K562 (cell line): Measurements from ENCODE around the gene THEM4. TPM values are rescaled to one million over a fixed set of nuclear protein-coding genes. Genes with fewer than 3 reads are reported as not detected.

Source experiments
- ATAC-seq: fragments of 200-7000 bp; cut with Tn5 transposase; 3 replicates; pipeline ENCODE4 v1.9.1; 2020; ENCODE audit warnings: moderate library complexity
- BruUV-seq: library from RNA; stranded (reverse); fragments of 400-500 nt; replicated peaks from 2 replicates; lab custom pipeline; 2021; lab: Mats Ljungman, UMichigan
- CTCF ChIA-PET: fragments of 300-600 bp; formaldehyde crosslinking; extraction: SDS; loops from one replicate; lab custom pipeline; 2021; ENCODE audit warnings: low intra/inter-chr PET ratio; lab: Yijun Ruan, JAX
- POLR2A ChIA-PET: fragments of 300-600, 350-650 bp; sonication (Branson Sonifier 250); formaldehyde crosslinking; extraction: SDS; loops from one replicate; lab custom pipeline; 2021; ENCODE audit warnings: antibody characterized with exemption, inconsistent platforms; lab: Yijun Ruan, JAX
- DNase-seq, 4 experiments: peaks; one replicate each; pipeline versions ENCODE4 v3.0.0 to v3.0.0-alpha.2; 2011 to 2018; ENCODE audit warnings: low spot score in 3 of 4, mixed read lengths in 3 of 4; ENCODE audit errors: extremely low read depth in 1 of 4
- FAIRE-seq: peaks from 2 replicates; lab custom pipeline; 2011; peaks lifted over from hg19 to GRCh38; lab: Jason Lieb, UNC
- H2AFZ ChIP-seq: 2 replicates; pipeline ENCODE4 v1.6.0; 2011; ENCODE audit warnings: low read depth, low read length, control low read depth, inconsistent platforms
- H3K27ac ChIP-seq: fragments of 200-600 bp; 3 replicates; pipeline ENCODE4 v1.8.0; 2011; ENCODE audit warnings: low read depth, mild to moderate bottlenecking, control low read depth, inconsistent platforms, low read length, moderate library complexity, mixed read lengths; ENCODE audit errors: extremely low read depth
- H3K27me3 ChIP-seq, 2 experiments: fragments of 300-600 bp in 1 of 2; 2 replicates in 1 of 2; 3 replicates in 1 of 2; pipeline versions ENCODE4 v1.6.0 to v1.8.0; 2011; ENCODE audit warnings: inconsistent platforms in 2 of 2, low read length in 2 of 2, mild to moderate bottlenecking in 1 of 2, mixed read lengths in 1 of 2, moderate library complexity in 1 of 2; ENCODE audit not compliant: control insufficient read depth in 2 of 2, insufficient read depth in 2 of 2
- H3K36me3 ChIP-seq: fragments of 300-600 bp; 3 replicates; pipeline ENCODE4 v1.8.0; 2011; ENCODE audit warnings: mild to moderate bottlenecking, low read length, inconsistent platforms; ENCODE audit not compliant: control insufficient read depth, insufficient read depth
- H3K4me1 ChIP-seq, 2 experiments: fragments of 200-600 bp in 1 of 2; replicated peaks in 1 of 2; 2 replicates in 1 of 2; 3 replicates in 1 of 2; pipeline versions ENCODE4 v1.5.1 to v1.8.0; 2011; ENCODE audit warnings: inconsistent platforms in 2 of 2, low read length in 2 of 2, mild to moderate bottlenecking in 1 of 2, mixed read lengths in 1 of 2, moderate library complexity in 1 of 2; ENCODE audit not compliant: control insufficient read depth in 2 of 2, insufficient read depth in 2 of 2
- H3K4me2 ChIP-seq: 2 replicates; pipeline ENCODE4 v1.6.1; 2011; ENCODE audit warnings: low read length, control low read depth, inconsistent platforms, mixed read lengths; ENCODE audit not compliant: insufficient read depth
- H3K4me3 ChIP-seq: fragments of 200-600 bp; sonication (generic), shearing (Covaris generic); 2 replicates; pipeline ENCODE4 v1.5.1; 2016; ENCODE audit warnings: control low read depth, inconsistent platforms
- H3K79me2 ChIP-seq: fragments of 200-600 bp; 3 replicates; pipeline ENCODE4 v1.8.0; 2011; ENCODE audit warnings: low read length, inconsistent platforms; ENCODE audit not compliant: control insufficient read depth, insufficient read depth
- H3K9ac ChIP-seq, 2 experiments: 2 replicates each; pipeline versions ENCODE4 v1.6.0 to v1.6.1; 2011; ENCODE audit warnings: low read depth in 2 of 2, low read length in 2 of 2, control low read depth in 1 of 2, inconsistent platforms in 1 of 2, mild to moderate bottlenecking in 1 of 2, mixed read lengths in 1 of 2; ENCODE audit not compliant: insufficient read depth in 1 of 2
- H3K9me1 ChIP-seq: one replicate; pipeline ENCODE4 v1.6.0; 2011; ENCODE audit warnings: inconsistent platforms, mild to moderate bottlenecking, low read length, moderate library complexity; ENCODE audit not compliant: control insufficient read depth, insufficient read depth
- H3K9me3 ChIP-seq: replicated peaks from 2 replicates; pipeline ENCODE4 v1.5.1; 2011; ENCODE audit warnings: low read depth, low read length, inconsistent platforms; ENCODE audit not compliant: control insufficient read depth, insufficient read depth
- H4K20me1 ChIP-seq: replicated peaks from 2 replicates; pipeline ENCODE4 v1.6.1; 2011; ENCODE audit warnings: low read length, inconsistent platforms, mixed read lengths; ENCODE audit not compliant: control insufficient read depth, insufficient read depth
- ELF2 ChIP-seq: fragments of 250-450 bp; sonication (Bioruptor Pico); IDR thresholded peaks from 2 replicates; pipeline ENCODE4 v1.5.0; 2021; ENCODE audit warnings: mild to moderate bottlenecking
- HNRNPLL ChIP-seq: fragments of 200-400 bp; formaldehyde crosslinking; IDR thresholded peaks from 2 replicates; pipeline ENCODE4 v1.6.1; 2017; ENCODE audit warnings: low read length, low read depth, mild to moderate bottlenecking; ENCODE audit not compliant: poor library complexity, severe bottlenecking
- NR2C2 ChIP-seq, 2 experiments: fragments of 200-800 bp in 1 of 2; sonication (Bioruptor generic) in 1 of 2; sonication (generic) in 1 of 2; formaldehyde crosslinking in 1 of 2; IDR thresholded peaks; 2 replicates each; pipeline versions ENCODE4 v1.6.1 to v1.8.0; 2016 to 2022; ENCODE audit warnings: mild to moderate bottlenecking in 1 of 2, missing compliant biosample characterization in 1 of 2, missing genetic modification characterization in 1 of 2, missing genetic modification reagents in 1 of 2
- PHF20 ChIP-seq: fragments of 450-650 bp; IDR thresholded peaks from 2 replicates; pipeline ENCODE4 v1.6.1; 2018; ENCODE audit not compliant: partially characterized antibody
- TAF7 ChIP-seq: fragments of 450-650 bp; IDR thresholded peaks from 2 replicates; pipeline ENCODE4 v1.6.1; 2016; ENCODE audit warnings: missing genetic modification characterization, missing compliant biosample characterization
- ZKSCAN1 ChIP-seq: fragments of 150-350 bp; IDR thresholded peaks from 2 replicates; pipeline ENCODE4 v1.6.1; 2016; ENCODE audit warnings: low read depth, low read length
- ZNF695 ChIP-seq: fragments of 450-650 bp; formaldehyde crosslinking; IDR thresholded peaks from 2 replicates; pipeline ENCODE4 v1.4.0; 2020; ENCODE audit warnings: mild to moderate bottlenecking, moderate library complexity
- in situ Hi-C: fragments of 300-500 bp; cut with MboI; formaldehyde crosslinking; loops from 4 replicates; pipeline ENCODE4 v1.15.0; 2018; ENCODE audit warnings: inconsistent platforms, mixed read lengths
- intact Hi-C: fragments of 100-400 bp; cut with micrococcal nuclease; formaldehyde crosslinking; loops from 2 replicates; pipeline ENCODE4 v1.14.2; 2022
- polyA plus RNA-seq, 8 experiments: library from polyadenylated mRNA; depleted of rRNA in 4 of 8; stranded (reverse) in 5 of 8; unstranded in 3 of 8; fragments of >200 nt; fragmentation: Nextera tagmentation in 2 of 8; fragmentation: Illumina TruSeq in 1 of 8; extraction: Ambion mirVana in 2 of 8; extraction: Trizol in 1 of 8; gene quantifications; 2 replicates each; pipeline versions ENCODE4 v1.2.1 to v1.2.3, GENCODE V29; 2011 to 2014; ENCODE audit warnings: inconsistent platforms in 1 of 8, missing spikeins in 1 of 8
- total RNA-seq, 7 experiments: library from RNA; depleted of rRNA in 6 of 7; stranded (reverse); fragments of >200 nt in 6 of 7; fragmentation: Illumina TruSeq in 2 of 7; extraction: Trizol in 2 of 7; gene quantifications; 2 replicates each; pipeline versions ENCODE4 v1.2.1 to v1.2.3, GENCODE V29; 2011 to 2021; ENCODE audit warnings: low replicate concordance in 1 of 7
- TF ChIP-seq, protein P1 (sequence below): fragments of 200-400 bp; formaldehyde crosslinking; IDR thresholded peaks from 2 replicates; pipeline ENCODE4 v1.6.1; 2017; ENCODE audit warnings: mild to moderate bottlenecking, low read depth, low read length, moderate library complexity
- TF ChIP-seq, protein P2 (sequence below), 2 experiments: fragments of 450-650 bp in 1 of 2; sonication (generic) in 1 of 2; formaldehyde crosslinking in 1 of 2; IDR thresholded peaks; 2 replicates each; pipeline versions ENCODE4 v1.7.1 to v1.9.0; 2016 to 2022; ENCODE audit warnings: inconsistent platforms in 1 of 2, mild to moderate bottlenecking in 1 of 2, missing genetic modification reagents in 1 of 2
- TF ChIP-seq, protein P3 (sequence below): sonication (generic); formaldehyde crosslinking; IDR thresholded peaks from 2 replicates; pipeline ENCODE4 v1.8.0; 2022; ENCODE audit warnings: missing genetic modification reagents, mild to moderate bottlenecking, borderline replicate concordance

The THEM4 gene
- total and polyA plus RNA-seq, 9 of the 15 experiments (the other 6 are each of a cell fraction or from before 2014, with no cell fraction given): 8.6 to 71.9 (median 35.3) TPM

DNA sequence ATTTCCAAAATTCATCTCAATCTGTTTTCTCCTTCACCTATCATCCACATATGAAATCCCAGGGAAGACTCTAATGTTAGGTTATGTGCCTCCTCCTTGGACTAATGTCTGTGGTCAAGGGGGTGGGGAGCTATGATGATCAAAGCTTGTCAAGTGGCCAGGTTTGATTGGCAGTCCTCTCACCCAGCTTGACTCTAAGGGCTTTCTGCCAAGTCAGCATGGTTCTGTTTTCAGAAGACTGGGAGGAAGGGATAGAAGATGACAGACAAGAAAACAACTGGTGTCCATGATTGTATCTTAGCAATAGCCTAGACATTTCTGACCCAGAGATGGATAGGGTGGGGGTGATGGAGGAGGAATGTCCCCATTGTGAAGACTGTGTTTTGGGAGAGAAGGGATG, 46.7 kb downstream of the THEM4 start:
- no peak overlapping the region for H3K9ac ChIP-seq
- H3K9me3 ChIP-seq: no peaks in the 10 kb centered on the region
- H3K4me2 ChIP-seq: no peak overlapping the region
- FAIRE-seq (peak; percentile 32), DNase-seq (peak; percentile 26 to 48 (median 35)), ATAC-seq (peak; percentile 26; the same call in 1 of the 3 replicates)
- no peak overlapping the region for H2AFZ ChIP-seq
- peaks cover 0 to under 1% of the 10 kb centered on the region in 2 experiments; a peak in 2 of 5 replicates for H3K4me1 ChIP-seq
- ChIA-PET CTCF (no interaction called here), POLR2A (no interaction called here)
- no peak overlapping the region for H3K27ac ChIP-seq
- no peaks in the 10 kb centered on the region for H4K20me1 ChIP-seq
- H3K36me3 ChIP-seq: no peaks in the 10 kb centered on the region
- intact Hi-C loops (no loop called here), in situ Hi-C loops (no loop called here)
- H3K4me3 ChIP-seq: no peak overlapping the region
- BruUV-seq: no TSS peak
- H3K79me2 ChIP-seq: no peaks in the 10 kb centered on the region
- peaks cover 3% of the 10 kb centered on the region for H3K9me1 ChIP-seq
- peaks cover 0 to 21% of the 10 kb centered on the region in 2 experiments; a peak in 2 of 5 replicates for H3K27me3 ChIP-seq
- TF ChIP-seq, protein P1, sequence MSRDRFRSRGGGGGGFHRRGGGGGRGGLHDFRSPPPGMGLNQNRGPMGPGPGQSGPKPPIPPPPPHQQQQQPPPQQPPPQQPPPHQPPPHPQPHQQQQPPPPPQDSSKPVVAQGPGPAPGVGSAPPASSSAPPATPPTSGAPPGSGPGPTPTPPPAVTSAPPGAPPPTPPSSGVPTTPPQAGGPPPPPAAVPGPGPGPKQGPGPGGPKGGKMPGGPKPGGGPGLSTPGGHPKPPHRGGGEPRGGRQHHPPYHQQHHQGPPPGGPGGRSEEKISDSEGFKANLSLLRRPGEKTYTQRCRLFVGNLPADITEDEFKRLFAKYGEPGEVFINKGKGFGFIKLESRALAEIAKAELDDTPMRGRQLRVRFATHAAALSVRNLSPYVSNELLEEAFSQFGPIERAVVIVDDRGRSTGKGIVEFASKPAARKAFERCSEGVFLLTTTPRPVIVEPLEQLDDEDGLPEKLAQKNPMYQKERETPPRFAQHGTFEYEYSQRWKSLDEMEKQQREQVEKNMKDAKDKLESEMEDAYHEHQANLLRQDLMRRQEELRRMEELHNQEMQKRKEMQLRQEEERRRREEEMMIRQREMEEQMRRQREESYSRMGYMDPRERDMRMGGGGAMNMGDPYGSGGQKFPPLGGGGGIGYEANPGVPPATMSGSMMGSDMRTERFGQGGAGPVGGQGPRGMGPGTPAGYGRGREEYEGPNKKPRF: no peak
- no peak for TF ChIP-seq NR2C2 (CRISPR knock-in tag; IDR thresholded peaks at IDR 0.05)
- no peak for TF ChIP-seq NR2C2 (tag; IDR thresholded peaks at IDR 0.05)
- no peak for TF ChIP-seq ZNF695 (CRISPR knock-in tag)
- no peak for TF ChIP-seq ZKSCAN1
- no peak for TF ChIP-seq PHF20
- TF ChIP-seq TAF7 (tag): no peak
- TF ChIP-seq ELF2: no peak
- TF ChIP-seq, protein P2, sequence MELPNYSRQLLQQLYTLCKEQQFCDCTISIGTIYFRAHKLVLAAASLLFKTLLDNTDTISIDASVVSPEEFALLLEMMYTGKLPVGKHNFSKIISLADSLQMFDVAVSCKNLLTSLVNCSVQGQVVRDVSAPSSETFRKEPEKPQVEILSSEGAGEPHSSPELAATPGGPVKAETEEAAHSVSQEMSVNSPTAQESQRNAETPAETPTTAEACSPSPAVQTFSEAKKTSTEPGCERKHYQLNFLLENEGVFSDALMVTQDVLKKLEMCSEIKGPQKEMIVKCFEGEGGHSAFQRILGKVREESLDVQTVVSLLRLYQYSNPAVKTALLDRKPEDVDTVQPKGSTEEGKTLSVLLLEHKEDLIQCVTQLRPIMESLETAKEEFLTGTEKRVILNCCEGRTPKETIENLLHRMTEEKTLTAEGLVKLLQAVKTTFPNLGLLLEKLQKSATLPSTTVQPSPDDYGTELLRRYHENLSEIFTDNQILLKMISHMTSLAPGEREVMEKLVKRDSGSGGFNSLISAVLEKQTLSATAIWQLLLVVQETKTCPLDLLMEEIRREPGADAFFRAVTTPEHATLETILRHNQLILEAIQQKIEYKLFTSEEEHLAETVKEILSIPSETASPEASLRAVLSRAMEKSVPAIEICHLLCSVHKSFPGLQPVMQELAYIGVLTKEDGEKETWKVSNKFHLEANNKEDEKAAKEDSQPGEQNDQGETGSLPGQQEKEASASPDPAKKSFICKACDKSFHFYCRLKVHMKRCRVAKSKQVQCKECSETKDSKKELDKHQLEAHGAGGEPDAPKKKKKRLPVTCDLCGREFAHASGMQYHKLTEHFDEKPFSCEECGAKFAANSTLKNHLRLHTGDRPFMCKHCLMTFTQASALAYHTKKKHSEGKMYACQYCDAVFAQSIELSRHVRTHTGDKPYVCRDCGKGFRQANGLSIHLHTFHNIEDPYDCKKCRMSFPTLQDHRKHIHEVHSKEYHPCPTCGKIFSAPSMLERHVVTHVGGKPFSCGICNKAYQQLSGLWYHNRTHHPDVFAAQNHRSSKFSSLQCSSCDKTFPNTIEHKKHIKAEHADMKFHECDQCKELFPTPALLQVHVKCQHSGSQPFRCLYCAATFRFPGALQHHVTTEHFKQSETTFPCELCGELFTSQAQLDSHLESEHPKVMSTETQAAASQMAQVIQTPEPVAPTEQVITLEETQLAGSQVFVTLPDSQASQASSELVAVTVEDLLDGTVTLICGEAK (IDR thresholded peaks at IDR 0.05): no peak
- TF ChIP-seq, protein P2 (CRISPR knock-in tag; IDR thresholded peaks at IDR 0.05): no peak
- TF ChIP-seq HNRNPLL: no peak
- TF ChIP-seq, protein P3, sequence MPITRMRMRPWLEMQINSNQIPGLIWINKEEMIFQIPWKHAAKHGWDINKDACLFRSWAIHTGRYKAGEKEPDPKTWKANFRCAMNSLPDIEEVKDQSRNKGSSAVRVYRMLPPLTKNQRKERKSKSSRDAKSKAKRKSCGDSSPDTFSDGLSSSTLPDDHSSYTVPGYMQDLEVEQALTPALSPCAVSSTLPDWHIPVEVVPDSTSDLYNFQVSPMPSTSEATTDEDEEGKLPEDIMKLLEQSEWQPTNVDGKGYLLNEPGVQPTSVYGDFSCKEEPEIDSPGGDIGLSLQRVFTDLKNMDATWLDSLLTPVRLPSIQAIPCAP (CRISPR knock-in tag): no peak
